MCF 10A (cell line): ENCODE data around the gene CDK16. TPM values are rescaled to one million over a fixed set of nuclear protein-coding genes. Genes with fewer than 3 reads are reported as not detected.

Source experiments
- BruUV-seq: library from RNA; stranded (reverse); fragments of 400-500 nt; replicated peaks from 2 replicates; lab custom pipeline; 2021; lab: Mats Ljungman, UMichigan
- CTCF ChIA-PET: fragments of 300-600 bp; sonication (Branson Sonifier 250); formaldehyde crosslinking; extraction: SDS; loops from one replicate; lab custom pipeline; 2021; ENCODE audit warnings: antibody characterized with exemption, inconsistent platforms; lab: Yijun Ruan, JAX
- POLR2A ChIA-PET: fragments of 300-600, 350-650 bp; sonication (Branson Sonifier 250); formaldehyde crosslinking; extraction: SDS; loops from one replicate; lab custom pipeline; 2020; ENCODE audit warnings: antibody characterized with exemption, inconsistent platforms; lab: Yijun Ruan, JAX
- DNase-seq: peaks from one replicate; pipeline ENCODE4 v3.0.0-alpha.2; 2018; ENCODE audit not compliant: unreplicated experiment
- H3K27ac Mint-ChIP-seq: one replicate; pipeline ENCODE4 v1.8.0; 2022; ENCODE audit warnings: mild to moderate bottlenecking, low read depth, mixed read lengths; ENCODE audit not compliant: unreplicated experiment
- H3K27me3 Mint-ChIP-seq: one replicate; pipeline ENCODE4 v1.8.0; 2022; ENCODE audit warnings: mixed read lengths; ENCODE audit not compliant: insufficient read depth, unreplicated experiment
- H3K36me3 Mint-ChIP-seq: one replicate; pipeline ENCODE4 v1.8.0; 2022; ENCODE audit warnings: mild to moderate bottlenecking, moderate library complexity, mixed read lengths; ENCODE audit not compliant: insufficient read depth, unreplicated experiment
- H3K4me1 Mint-ChIP-seq: one replicate; pipeline ENCODE4 v1.8.0; 2022; ENCODE audit warnings: mixed read lengths; ENCODE audit not compliant: insufficient read depth, unreplicated experiment
- H3K4me3 Mint-ChIP-seq: one replicate; pipeline ENCODE4 v1.8.0; 2022; ENCODE audit warnings: mild to moderate bottlenecking, moderate library complexity, mixed read lengths; ENCODE audit not compliant: unreplicated experiment
- H3K9me3 Mint-ChIP-seq: one replicate; pipeline ENCODE4 v1.8.0; 2022; ENCODE audit warnings: mixed read lengths; ENCODE audit not compliant: unreplicated experiment
- CTCF ChIP-seq: fragments of 200-600 bp; IDR thresholded peaks from one replicate; pipeline ENCODE4 v1.8.0; 2022; ENCODE audit warnings: antibody characterized with exemption, mild to moderate bottlenecking; ENCODE audit not compliant: unreplicated experiment
- intact Hi-C: fragments of 100-400 bp; cut with micrococcal nuclease; formaldehyde crosslinking; loops from 2 replicates; pipeline ENCODE4 v1.14.1; 2022
- total RNA-seq: library from RNA; stranded (reverse); gene quantifications from 2 replicates; pipeline ENCODE4 v1.2.3, GENCODE V29; 2022

The CDK16 gene
- total RNA-seq, 1 experiment from 2014 or later: 138 TPM

GRCh38 chrX:47224896-47225290 lies 6.4 kb downstream of the CDK16 start:
- Mint-ChIP-seq H3K27ac (no peak overlapping the region), H3K27me3 (peaks cover 4% of the 10 kb centered on the region), H3K4me1 (peaks cover 12% of the 10 kb centered on the region), H3K36me3 (peaks cover 48% of the 10 kb centered on the region), H3K4me3 (no peak overlapping the region), H3K9me3 (no peaks in the 10 kb centered on the region)
- BruUV-seq: no TSS peak
- POLR2A ChIA-PET: no interaction called here
- no peak for DNase-seq
- TF ChIP-seq CTCF: no peak
- CTCF ChIA-PET: no interaction called here
- intact Hi-C loops: no loop called here

- no peaks in the 10 kb centered on the region for H3K4me1 Mint-ChIP-seq
- POLR2A ChIA-PET: interaction anchor here (1.1 kb wide), 1 partner anchor 8 kb away, joined by 5 read pairs; no protein-coding TSS in a partner anchor
- H3K27ac Mint-ChIP-seq: no peak overlapping the region
- H3K36me3 Mint-ChIP-seq: peaks cover 47% of the 10 kb centered on the region
- no TSS peak for BruUV-seq
- intact Hi-C loops: no loop called here
- CTCF ChIA-PET: no interaction called here
- no peaks in the 10 kb centered on the region for H3K9me3 Mint-ChIP-seq
- H3K4me3 Mint-ChIP-seq: no peak overlapping the region
- TF ChIP-seq CTCF: no peak
- peaks cover 16% of the 10 kb centered on the region for H3K27me3 Mint-ChIP-seq
- no peak for DNase-seq
Measured at GRCh38 chrX:47226071-47226470, 7.6 kb downstream of the CDK16 start.

- no peak overlapping the region for H3K4me3 Mint-ChIP-seq
- TF ChIP-seq CTCF: no peak
- POLR2A ChIA-PET: interaction anchor here (1.1 kb wide), 1 partner anchor 9 kb away, joined by 5 read pairs; no protein-coding TSS in a partner anchor
- peaks cover 53% of the 10 kb centered on the region for H3K36me3 Mint-ChIP-seq
- no peak for DNase-seq
- CTCF ChIA-PET: no interaction called here
- TSS peak; percentile 26 for BruUV-seq
- no peaks in the 10 kb centered on the region for H3K4me1 Mint-ChIP-seq
- intact Hi-C loops: no loop called here
- H3K27me3 Mint-ChIP-seq: peaks cover 22% of the 10 kb centered on the region
- H3K9me3 Mint-ChIP-seq: no peaks in the 10 kb centered on the region
- no peak overlapping the region for H3K27ac Mint-ChIP-seq
Measured at GRCh38 chrX:47226531-47227333, 8.3 kb downstream of the CDK16 start.

GRCh38 chrX:47227334-47227583 lies 8.8 kb downstream of the CDK16 start:
- H3K4me1 Mint-ChIP-seq: no peaks in the 10 kb centered on the region
- no TSS peak for BruUV-seq
- H3K4me3 Mint-ChIP-seq: no peak overlapping the region
- CTCF ChIA-PET: no interaction called here
- no peak overlapping the region for H3K27ac Mint-ChIP-seq
- H3K27me3 Mint-ChIP-seq: peaks cover 25% of the 10 kb centered on the region
- TF ChIP-seq CTCF: no peak
- DNase-seq: no peak
- H3K36me3 Mint-ChIP-seq: peaks cover 48% of the 10 kb centered on the region
- POLR2A ChIA-PET: interaction anchor here (1.1 kb wide), 1 partner anchor 10 kb away, joined by 5 read pairs; no protein-coding TSS in a partner anchor
- intact Hi-C loops: no loop called here
- no peaks in the 10 kb centered on the region for H3K9me3 Mint-ChIP-seq
